Measurements from ENCODE around the gene NKX2-2.
A peak's percentile ranks its signal among the peaks of the same experiment; 100 is the strongest.

The NKX2-2 gene

GRCh38 chr20:21513881-21514540 lies at the start of gene NKX2-2:
NKX2-2 (minus strand) TSS chr20:21514064; CDS start chr20:21513669, 395 bp downstream.
- DNase-seq (ENCODE audit: low read depth), result no peak

- DNase-seq (ENCODE audit: low read depth), result no peak
Observed at GRCh38 chr20:21562656-21563055, 48.8 kb upstream of the NKX2-2 start.

GRCh38 chr20:21559305-21559704 lies 45.4 kb upstream of the NKX2-2 start:
- DNase-seq (ENCODE audit: low read depth), result no peak

GRCh38 chr20:21557241-21558020 lies 43.6 kb upstream of the NKX2-2 start:
- peak; percentile 10 for DNase-seq (ENCODE audit: low read depth)

GRCh38 chr20:21556398-21556797 lies 42.5 kb upstream of the NKX2-2 start:
- DNase-seq (ENCODE audit: low read depth), result no peak

GRCh38 chr20:21555470-21556120 lies 41.7 kb upstream of the NKX2-2 start:
- no peak for DNase-seq (ENCODE audit: low read depth)

- DNase-seq (ENCODE audit: low read depth), result no peak
Observed at GRCh38 chr20:21554985-21555384, 41.1 kb upstream of the NKX2-2 start.

- no peak for DNase-seq (ENCODE audit: low read depth)
Observed at GRCh38 chr20:21554376-21554890, 40.6 kb upstream of the NKX2-2 start.

- no peak for DNase-seq (ENCODE audit: low read depth)
Observed at GRCh38 chr20:21550587-21550986, 36.7 kb upstream of the NKX2-2 start.

GRCh38 chr20:21548390-21549035 lies 34.6 kb upstream of the NKX2-2 start:
- DNase-seq (ENCODE audit: low read depth), result no peak

GRCh38 chr20:21546355-21546754 lies 32.5 kb upstream of the NKX2-2 start:
- DNase-seq (ENCODE audit: low read depth), result no peak

- DNase-seq (ENCODE audit: low read depth), result no peak
Observed at GRCh38 chr20:21539512-21539911, 25.6 kb upstream of the NKX2-2 start.

- no peak for DNase-seq (ENCODE audit: low read depth)
Observed at GRCh38 chr20:21534886-21535285, 21.0 kb upstream of the NKX2-2 start.

- no peak for DNase-seq (ENCODE audit: low read depth)
Observed at GRCh38 chr20:21534453-21534852, 20.6 kb upstream of the NKX2-2 start.

- no peak for DNase-seq (ENCODE audit: low read depth)
Observed at GRCh38 chr20:21529863-21530262, 16.0 kb upstream of the NKX2-2 start.

GRCh38 chr20:21528870-21529269 lies 15.0 kb upstream of the NKX2-2 start:
- DNase-seq (ENCODE audit: low read depth), result no peak

GRCh38 chr20:21527908-21528307 lies 14.0 kb upstream of the NKX2-2 start:
- no peak for DNase-seq (ENCODE audit: low read depth)

GRCh38 chr20:21526776-21527175 lies 12.9 kb upstream of the NKX2-2 start:
- no peak for DNase-seq (ENCODE audit: low read depth)

- no peak for DNase-seq (ENCODE audit: low read depth)
Observed at GRCh38 chr20:21523895-21524294, 10.0 kb upstream of the NKX2-2 start.

GRCh38 chr20:21523281-21523868 lies 9.5 kb upstream of the NKX2-2 start:
- DNase-seq (ENCODE audit: low read depth), result no peak

- no peak for DNase-seq (ENCODE audit: low read depth)
Observed at GRCh38 chr20:21522481-21523280, 8.8 kb upstream of the NKX2-2 start.
